Forelimb muscle (tissue), 1 donor: ENCODE data around the gene PSMB10. TPM values are rescaled to one million over a fixed set of nuclear protein-coding genes. Genes with fewer than 3 reads are reported as not detected.

Source experiments
- DNase-seq: peaks from one replicate; pipeline ENCODE4 v3.0.0-alpha.2; 2013; ENCODE audit warnings: low read depth
- polyA plus RNA-seq: library from polyadenylated mRNA; unstranded; fragments of 120-200 nt; gene quantifications from one replicate; pipeline ENCODE4 v1.2.1, GENCODE V29; 2013; ENCODE audit not compliant: insufficient read length

PSMB10 gene
- polyA plus RNA-seq, 1 donor: 26.0 TPM

DNA sequence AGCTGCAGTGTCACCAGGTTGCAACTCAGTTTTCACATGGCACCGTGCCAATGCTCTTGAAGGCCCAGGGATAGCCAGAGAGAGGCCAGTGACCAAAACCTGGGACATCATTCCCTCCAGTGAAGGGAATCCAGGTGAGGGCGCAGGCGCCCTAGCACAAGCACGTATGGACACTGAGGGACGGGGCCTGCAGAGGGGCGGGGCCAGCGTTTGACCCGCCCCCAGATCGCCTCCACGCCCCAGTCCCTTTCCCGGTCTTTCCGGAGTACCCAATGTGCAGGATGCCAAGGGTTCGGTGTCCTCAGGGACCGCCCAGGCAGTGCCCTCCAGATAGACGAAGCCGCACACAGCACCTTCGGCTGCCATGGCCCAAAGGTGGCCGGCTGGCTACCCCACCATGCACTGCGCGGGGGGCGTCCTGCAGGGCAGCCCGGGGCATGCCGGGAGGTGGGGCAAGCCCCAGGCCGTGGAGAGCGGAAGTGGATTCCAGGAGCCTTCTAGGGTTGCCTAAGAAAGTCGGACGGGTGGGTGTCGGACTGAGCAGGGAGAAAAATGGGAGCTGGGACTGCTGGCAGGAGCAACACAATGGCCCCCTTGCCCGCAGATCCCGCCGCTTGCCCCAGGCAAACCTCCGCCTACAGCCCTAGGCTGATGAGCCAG, 27.1 kb upstream of the PSMB10 start:
- no peak for DNase-seq

DNA sequence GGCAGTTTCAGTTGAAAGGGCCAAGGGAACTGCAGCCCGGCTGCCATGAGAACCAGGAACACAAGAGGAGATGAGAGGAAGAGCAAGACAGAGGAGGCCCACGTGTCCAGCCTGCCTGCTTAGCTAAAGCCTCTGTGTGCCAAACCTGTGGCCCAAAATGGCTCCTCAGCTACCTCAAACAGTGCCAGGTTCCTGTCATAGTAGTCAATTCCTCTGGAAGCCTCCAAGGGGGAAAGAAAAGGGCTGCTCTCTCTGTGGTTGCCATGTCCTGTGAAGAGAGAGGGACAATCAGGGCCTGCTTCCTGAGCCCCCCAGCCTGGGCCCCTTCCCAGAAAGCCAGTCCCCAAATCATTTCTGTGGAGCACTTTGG, 26.6 kb upstream of the PSMB10 start:
- DNase-seq: no peak

DNA sequence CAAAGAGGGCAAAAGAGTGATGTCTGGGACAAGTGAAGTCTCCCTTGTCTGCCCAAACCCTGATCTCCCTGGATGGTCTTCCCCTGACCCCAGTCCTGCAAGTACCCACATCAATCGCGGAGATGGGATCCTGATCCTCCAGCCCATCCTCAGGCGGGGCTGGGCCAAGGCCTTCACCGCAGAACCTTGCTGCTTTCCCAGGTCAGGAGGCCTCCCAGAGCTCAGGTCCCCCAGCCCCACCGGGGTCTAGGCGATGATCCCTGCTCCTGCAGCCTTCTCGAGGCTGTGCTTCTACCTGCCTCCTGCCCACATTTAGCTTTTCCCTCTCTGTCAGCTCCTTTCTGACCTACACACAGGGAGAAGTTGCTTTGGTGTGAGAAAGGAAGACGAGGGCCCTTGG, 25.5 kb upstream of the PSMB10 start:
- DNase-seq: no peak

DNA sequence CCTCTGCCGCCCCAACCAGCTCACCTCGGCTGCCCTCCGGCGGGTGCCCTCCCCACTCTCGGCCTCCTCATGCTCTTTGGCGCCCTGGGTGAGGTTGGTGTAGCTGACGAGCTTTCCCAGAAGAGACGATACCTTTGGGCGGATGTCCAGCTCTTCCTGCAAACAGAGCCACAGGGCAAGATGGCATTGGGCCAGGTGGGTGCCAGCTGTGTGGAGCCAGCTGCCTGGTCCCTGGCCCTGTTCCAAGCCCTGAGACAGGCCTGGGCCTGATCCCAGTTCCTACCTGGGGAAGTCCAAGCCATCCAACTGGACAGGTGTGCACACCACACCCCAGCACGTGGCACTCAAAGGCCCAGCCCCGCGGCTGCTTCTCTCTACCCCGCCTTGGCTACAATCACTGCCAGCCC, 24.9 kb upstream of the PSMB10 start:
- DNase-seq: no peak

DNA sequence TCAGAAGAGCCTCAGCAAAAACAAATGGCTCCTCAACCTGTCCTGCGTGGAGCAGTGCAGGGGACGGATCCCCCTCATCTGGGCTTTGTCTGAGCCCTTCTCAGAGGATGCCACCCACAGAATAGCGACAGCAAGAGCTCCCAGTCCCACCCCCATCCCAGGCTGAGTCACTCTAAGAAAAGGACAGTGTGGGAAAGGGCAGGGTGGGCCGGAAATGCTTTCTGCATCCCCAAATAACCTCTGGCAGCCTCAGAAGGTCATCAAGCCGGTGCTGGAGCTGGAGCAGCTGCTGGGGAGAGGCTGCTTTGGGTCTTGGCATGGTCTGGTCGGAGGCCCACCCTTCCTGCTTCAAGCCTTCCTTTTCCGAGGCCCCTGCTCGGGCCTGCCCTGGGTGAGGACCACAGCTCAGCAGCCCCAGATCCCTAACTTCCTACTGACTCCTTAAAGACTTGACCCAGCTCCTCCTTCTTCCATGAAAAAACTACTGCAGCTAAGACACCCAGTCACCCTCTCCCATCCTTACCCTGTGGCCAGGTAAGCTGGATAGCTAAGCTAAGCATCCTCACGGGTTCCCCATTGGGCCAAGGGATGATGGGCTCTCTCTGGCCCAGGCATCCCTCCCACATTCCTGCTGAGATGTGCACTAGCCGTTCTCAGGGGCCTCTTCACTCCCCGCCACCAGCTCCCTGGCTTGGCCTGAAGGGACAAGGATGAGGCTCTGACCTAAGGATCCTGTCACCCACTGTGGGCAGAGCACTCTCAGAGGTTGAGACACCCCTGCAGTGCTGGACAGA, 23.1 kb upstream of the PSMB10 start:
- DNase-seq: no peak

DNA sequence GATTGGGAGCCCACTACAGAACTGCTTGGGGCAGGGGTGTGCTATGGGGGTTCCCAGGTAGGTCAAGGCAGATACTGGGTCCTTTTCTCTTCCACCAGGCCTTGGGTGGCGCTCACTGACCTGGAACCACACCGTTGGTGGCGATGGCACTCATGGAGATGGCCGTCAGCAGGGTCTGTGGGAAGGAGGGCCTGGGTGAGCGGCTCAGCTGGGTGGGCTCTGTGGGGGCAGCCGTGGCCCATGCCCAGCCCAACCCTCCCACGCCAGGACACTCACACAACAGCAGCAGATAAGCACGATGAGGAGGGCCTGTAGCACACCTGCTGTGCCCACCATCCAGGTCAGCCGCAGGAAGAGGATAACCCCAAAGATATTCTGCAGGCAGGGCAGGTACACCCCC, 21.0 kb upstream of the PSMB10 start:
- DNase-seq: no peak

DNA sequence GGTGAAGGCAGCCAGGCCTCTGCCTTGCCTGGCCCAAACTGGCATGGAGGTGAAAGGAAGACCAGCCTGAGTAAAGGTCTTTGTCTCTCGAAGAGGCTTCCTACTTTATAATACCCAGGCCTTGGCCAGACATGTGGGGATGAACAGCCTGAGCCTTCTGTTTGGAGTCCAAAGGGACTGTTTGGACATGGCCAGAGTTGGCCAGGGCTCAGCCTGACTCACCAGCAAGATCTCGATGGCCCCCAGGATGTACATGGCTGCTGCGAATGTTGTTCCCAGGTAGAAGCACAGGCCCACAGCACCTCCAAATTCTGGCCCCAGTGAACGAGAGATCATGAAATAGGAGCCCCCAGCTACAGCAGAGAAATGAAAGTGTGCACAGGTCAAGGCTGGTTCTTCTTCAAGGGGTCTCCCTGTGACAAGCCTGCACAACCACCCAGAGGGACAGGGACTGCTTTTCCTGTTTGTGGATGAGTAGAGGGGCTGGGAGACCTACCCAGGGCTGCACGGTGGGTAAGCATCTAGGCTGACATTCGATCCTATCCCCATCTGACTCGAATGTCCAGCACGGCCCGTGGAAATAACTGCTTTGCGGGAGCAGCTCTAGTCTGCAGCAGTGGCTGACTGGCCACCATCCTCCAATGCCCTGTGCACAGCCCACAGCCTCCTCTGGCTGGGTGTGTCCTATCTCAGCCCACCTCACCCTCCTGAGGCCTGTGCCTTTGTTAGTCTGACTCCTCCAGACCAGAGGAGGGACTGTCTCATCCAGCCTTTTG, 18.0 kb upstream of the PSMB10 start:
- no peak for DNase-seq

DNA sequence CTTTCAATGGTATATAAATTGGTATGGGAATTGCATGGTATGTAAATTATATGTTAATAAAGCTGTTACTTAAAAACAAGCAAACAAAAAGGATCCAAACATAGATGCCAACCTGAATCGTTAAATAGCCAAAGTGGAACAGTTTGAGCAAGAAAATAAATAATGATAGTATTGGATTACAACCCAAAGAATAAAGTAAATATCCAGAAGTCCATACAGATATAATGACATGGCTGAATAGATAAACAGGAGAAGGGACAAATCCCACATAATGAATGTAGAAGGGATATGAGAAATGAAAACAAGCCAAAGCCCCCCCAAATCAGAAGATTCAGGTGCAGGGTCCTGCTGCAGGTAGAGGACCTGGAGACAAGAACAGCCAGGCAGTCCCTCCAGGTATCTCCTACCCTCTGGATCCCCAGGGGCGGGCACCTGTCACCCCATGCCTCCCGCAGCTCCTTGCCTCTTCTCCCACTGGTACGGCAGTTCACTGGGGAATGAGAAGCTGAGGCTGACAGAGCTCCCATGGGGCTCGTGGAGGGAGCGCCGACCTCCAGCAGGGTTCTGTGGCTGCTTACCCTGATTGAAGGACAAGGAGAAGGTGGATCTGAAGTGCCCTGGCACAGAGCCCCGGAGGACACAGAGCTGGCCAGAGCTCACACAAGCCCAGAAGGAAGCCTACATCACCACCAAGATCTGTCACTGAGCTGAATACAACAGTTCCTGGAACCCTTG, 17.2 kb upstream of the PSMB10 start:
- DNase-seq: no peak

DNA sequence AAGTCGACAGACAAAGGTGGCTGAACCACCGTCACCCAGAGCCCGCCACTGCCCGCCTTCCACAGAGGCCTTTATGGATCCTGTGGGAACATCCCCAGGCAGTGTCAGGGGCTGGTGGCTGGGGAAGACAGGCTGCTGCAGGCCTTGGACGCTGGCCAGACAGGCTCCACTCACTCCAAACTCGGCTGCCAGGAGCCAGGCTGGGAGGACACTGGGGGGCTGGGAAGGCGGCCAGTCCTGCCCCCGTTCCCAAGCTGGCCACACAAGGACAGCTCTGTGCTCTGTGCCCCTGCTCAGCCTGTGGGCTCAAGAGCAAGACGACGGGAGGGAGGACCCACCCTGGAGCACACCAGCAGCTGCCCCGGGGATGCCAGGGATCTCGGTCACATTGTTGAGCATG, 14.8 kb upstream of the PSMB10 start:
- DNase-seq: no peak

DNA sequence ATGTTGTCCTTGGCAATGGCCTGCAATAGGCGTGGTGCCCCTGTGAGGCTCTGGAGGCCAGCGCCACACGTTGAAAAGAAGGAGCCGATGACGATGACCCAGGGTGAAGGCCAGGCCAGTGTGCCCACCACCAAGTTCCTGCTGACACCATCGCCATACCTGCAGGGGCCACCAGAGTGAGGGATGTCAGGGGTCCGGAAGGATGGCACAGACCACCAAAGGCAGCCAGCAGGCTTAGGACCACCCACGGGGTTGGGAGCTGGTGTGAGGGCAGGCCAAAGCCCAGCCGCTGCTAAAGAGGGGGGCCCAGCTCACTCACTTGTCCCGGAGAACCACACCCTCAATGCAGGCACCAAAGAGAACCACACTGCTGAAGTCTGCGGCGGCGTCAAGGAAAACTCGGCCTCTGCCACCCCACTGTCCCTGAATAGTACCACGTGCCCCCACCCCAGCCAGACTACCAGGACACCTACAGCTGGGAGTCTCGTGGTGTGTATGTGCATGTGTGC, 13.7 kb upstream of the PSMB10 start:
- no peak for DNase-seq

DNA sequence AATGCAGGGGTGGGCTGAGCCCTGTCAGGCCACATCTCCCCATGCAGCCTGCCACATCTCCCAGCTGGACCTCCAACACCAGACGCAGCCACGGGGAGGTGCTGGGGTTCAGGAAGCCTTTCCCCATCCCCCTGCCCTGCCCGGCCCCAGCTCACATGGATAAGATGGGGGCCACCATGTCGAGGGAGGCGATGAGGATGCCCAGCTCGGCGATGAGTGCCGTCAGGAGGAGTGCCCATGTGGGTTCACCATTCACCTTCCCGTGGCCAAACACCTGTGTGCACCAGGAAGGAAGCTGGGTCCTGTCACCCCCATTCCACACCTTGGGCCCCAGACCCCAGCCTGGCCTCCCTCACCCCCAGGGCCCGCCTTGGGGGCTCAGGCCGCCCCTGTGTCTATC, 13.0 kb upstream of the PSMB10 start:
- DNase-seq: no peak

DNA sequence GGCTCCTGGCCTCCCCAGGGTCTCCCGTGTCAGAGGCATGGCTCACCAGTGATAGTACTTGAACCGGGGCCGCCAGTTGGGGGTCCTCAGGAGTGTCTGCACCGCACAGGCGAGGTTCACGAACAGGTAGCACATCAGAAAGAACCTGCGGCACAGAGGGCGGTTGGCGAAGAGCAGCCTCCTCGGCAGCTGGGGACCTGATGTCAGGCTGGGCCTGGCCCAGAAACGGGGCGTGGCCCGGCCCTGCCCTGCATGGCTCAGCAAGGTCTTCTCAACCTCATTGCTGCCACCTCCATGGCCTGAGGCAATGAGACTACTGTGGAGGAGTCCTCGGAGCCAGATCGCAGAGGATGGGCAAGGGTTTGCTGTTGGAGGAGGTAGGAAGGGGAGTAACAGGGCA, 11.4 kb upstream of the PSMB10 start:
- no peak for DNase-seq

DNA sequence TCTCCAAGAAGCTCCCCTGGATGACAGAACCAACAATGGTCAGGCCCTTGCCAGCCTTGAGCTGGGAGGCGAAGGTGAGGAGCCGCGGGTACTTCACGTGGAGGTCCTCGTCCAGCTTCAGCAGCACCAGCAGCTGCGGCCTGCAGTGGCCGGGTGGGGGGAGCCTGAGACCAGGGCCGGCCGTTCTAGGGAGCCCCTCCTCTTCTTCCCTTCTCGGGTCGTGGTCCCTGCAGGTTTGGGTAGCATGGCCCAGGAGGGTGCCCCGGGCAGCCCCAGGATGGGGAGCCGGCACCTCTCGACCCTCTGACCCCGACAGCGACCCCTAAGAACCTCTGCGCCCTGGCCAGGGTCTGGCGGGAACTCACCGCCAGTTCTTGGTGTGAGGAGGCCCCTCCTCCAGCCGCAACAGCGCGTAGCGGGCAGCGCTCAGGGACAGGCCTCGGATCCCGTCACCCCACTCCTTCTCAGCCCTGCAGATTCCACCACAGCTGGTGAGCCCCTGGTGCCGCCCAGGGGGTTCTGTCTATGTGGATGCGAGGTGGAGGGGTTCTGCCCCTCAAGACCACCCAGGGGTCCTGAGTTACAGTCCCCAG, 10.4 kb upstream of the PSMB10 start:
- no peak for DNase-seq

DNA sequence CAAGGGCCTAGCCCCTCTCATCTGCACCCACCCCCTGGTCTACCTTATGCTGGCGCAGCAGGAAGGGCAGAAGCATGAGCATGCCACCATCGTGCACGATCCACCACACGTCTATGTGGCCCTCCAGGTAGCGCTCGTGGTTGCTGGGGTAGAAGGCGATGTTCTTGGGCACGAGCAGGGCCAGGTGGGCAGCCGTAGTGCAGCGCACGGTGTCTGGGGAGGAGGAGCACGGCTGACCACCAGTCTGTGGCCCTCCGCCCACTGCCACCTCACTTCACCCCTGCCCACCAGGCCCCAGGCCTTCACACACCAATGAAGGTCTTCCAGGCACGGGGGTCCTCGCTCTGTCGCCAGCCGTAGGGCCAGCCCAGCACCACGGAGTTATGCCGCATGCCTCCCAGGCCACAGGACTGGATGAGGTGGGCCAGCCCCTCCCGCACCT, 9.5 kb upstream of the PSMB10 start:
- no peak for DNase-seq

DNA sequence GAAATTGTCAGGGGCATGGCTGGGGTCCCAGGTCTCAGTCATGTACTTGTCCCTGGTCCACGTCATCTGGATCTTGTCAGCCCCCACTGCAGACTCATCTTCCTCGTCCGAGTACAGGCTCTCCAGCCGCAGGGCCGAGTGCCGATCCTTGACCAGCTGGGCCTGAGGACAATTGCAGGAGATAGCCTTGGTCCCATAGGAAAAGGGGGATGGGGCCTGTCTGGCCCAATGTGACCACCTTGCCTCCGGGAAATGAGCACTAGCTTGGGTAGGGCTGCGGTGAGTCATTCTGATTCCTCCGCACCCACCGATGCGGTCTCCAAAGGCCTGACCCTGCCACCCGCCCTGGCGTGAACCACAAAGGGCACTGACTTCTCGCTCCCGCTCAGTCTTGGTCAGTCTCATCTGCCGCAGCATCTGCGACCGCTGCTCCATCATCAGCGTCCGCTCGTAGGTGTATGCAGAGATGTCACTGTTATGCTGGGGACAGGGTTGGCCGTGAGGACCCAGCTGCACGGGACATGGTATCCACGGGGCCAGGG, 8.8 kb upstream of the PSMB10 start:
- DNase-seq: no peak

DNA sequence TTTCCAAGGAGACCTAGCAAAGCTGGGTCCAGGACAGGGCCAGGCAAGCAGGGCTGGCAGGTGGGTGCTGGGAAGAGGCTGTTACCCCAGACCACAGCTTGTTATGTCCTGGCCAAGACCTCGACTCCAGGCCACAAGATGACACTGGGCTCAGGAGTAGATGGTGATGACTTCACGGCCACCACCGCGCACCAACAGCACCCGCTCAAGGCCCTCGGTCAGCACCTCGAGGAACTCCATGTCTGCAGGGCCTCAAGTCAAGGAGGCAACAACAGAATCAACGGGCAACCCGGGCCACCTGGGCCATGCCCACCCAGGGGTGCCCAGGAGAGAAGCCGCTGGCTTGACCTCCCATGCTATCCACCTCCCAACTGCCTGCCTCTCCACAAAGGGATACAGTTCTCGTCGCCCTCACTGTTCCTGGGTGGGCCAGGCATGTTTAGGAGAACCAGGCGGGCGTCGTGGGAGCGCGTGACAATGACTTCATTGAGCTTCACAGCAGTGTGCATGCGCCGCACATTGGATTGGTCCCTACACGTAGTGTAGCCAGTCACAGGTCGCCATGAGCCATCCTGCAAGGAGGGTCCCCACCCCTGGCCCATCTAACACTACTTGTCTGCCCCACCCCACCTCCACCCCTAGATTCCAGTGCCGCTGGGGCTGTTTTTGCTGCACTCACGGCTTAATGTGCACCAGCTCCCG, 8.2 kb upstream of the PSMB10 start:
- DNase-seq: no peak

DNA sequence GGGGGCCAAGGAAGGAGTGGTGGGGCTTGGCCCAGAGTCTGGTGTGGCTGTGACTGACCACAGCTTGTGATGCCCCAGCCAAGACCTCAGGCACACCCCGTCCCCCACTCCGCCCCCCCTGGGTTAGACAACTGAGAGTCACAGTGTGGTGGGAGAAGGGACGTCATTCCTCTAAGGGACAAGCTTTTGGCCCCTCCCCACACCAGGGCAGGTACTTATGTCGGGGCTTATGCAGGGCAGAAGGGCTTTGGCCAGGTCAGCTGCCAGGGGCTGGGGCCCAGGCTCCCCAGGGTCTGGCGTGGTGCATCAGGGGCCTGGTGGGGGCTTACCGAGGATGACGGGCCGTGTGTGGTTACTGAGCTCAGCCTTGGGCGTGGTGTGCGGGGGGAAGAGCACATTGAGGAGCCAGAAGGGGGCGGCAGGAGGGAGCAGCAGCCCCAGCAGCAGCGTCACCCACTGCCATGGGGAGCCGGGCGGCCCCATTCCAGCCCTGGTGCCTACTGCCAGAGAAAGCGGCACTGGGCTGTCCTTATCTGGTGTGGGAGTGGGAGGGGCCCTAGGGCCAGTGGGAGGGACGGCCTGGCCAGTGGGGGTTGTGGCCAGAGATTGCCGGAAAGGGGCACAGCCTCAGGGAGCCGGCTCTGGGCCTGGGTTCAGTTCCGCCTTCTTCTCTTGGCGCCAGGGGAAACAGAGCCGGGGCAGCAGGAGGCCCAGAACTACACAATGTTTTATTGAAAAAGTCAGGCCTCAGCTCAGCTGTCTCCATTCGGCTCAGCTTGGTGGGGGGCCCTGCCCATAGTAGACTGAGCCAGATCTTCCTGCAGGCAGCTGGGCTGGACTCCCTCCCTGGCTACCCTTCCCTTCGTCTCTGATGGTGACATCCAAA, 7.2 kb upstream of the PSMB10 start, which contains the start of gene LCAT:
Gene LCAT, minus strand, starts transcription at position 502 of the 886 bp plus-strand sequence. Its CDS starts 19 bp downstream, at position 483.
- DNase-seq: no peak

DNA sequence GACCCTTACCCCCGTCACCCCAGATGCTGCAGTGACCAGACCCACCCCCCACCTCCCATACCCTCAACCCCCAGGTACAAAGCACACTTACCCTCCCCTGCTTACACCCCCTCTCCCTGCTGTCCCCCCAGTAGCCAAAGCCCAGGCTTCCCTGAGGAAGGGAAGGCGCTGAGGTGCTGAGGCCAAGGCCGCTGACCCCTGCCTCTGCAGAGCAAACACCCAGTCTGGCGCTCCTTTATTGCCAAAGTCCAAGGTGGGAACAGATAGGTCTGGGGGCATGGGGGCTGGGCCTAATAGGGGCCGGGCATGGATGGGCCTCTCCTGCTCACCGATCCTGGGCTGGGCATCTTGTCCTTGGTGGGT, 6.6 kb upstream of the PSMB10 start:
- no peak for DNase-seq

DNA sequence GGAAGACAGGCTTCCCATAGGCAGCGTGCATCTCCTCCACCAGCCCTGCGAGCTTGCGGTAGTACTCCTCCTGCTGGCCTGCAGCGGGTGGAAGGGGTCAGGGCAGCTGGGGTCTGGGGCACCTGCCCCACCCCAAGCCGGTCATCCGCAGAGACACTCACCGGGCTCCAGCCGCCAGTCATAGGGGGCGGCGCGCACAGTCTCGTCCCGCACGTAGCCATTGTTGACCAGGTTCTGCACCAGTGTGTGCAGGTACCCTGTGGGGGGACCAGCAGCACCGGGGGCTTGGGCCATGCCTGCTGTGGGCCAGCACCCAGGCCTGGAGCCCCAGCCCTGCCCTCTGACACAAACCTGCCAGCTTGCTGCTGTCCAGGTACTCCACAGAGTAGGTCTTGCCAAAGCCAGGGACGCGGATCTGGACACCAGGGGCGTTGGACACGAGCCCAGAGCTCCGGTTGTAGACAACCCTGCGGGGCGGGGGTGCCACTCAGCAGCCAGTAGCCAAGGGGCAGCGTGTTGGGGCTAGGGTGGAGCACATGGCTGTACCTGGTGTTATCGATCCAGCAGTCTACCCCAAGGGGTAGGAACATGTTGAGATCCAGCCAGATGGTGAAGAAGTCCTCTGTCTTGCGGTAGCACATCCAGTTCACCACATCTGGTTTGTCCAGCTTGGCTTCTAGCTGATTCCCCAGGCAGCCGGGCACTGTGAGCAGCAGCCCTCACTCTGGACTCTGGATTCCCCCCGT, 6.0 kb upstream of the PSMB10 start:
- DNase-seq: no peak
